C4-2B (cell line): Measurements from ENCODE around the gene MAMDC2.

Experiments used
- H3K27ac ChIP-seq: fragments of 450-650 bp; 2 replicates; pipeline ENCODE4 v1.5.1; 2017
- CTCF ChIP-seq: fragments of 450-650 bp; conservative IDR thresholded peaks from 2 replicates; pipeline ENCODE4 v1.5.1; 2017; ENCODE audit warnings: mild to moderate bottlenecking
- ZFX ChIP-seq: fragments of 450-650 bp; IDR thresholded peaks from 2 replicates; pipeline ENCODE4 v1.6.1; 2017

Gene MAMDC2

GRCh38 chr9:70066418-70066817, 22.8 kb downstream of the MAMDC2 start:
- no peak overlapping the region; the same call in 1 of the 2 replicates for H3K27ac ChIP-seq
- no peak for TF ChIP-seq ZFX
- TF ChIP-seq CTCF, result no peak

GRCh38 chr9:70066874-70067273, 23.2 kb downstream of the MAMDC2 start:
- TF ChIP-seq ZFX (no peak), CTCF (no peak)
- H3K27ac ChIP-seq, result no peak overlapping the region

- TF ChIP-seq ZFX, result no peak
- TF ChIP-seq CTCF, result no peak
- H3K27ac ChIP-seq, result no peak overlapping the region
These were observed 26.1 kb downstream of the MAMDC2 start for GRCh38 chr9:70069704-70070103.

- no peak for TF ChIP-seq CTCF
- TF ChIP-seq ZFX, result no peak
- no peak overlapping the region for H3K27ac ChIP-seq
These were observed 29.5 kb downstream of the MAMDC2 start for GRCh38 chr9:70073193-70073592.

- TF ChIP-seq CTCF (no peak), ZFX (no peak)
- no peak overlapping the region for H3K27ac ChIP-seq
These were observed 30.1 kb downstream of the MAMDC2 start for GRCh38 chr9:70073756-70074155.

- TF ChIP-seq ZFX (no peak), CTCF (no peak)
These were observed 33.0 kb downstream of the MAMDC2 start for GRCh38 chr9:70076678-70077077.

GRCh38 chr9:70079417-70080037, 35.9 kb downstream of the MAMDC2 start:
- TF ChIP-seq CTCF, result no peak
- TF ChIP-seq ZFX, result no peak
- no peak overlapping the region for H3K27ac ChIP-seq

More at GRCh38 chr9:70076678-70077077, 33.0 kb downstream of the MAMDC2 start:
- H3K27ac ChIP-seq, result no peak overlapping the region
